K562 (cell line): ENCODE results near the gene CTSW. TPM values are rescaled to one million over a fixed set of nuclear protein-coding genes. Genes with fewer than 3 reads are reported as not detected.

Source experiments
- BACH1 ChIP-seq: fragments of 200-800 bp; sonication (Bioruptor generic); IDR thresholded peaks from 2 replicates; pipeline ENCODE4 v1.6.1; 2016; ENCODE audit warnings: missing genetic modification characterization, missing compliant biosample characterization
- HMGN3 ChIP-seq: IDR thresholded peaks from 2 replicates; pipeline ENCODE4 v1.6.1; 2011; ENCODE audit warnings: borderline replicate concordance, low read depth, mild to moderate bottlenecking, mixed read lengths, low read length; ENCODE audit not compliant: insufficient read length; ENCODE audit errors: extremely low read depth
- HOXB6 ChIP-seq: fragments of 250-450 bp; sonication (Bioruptor Pico); IDR thresholded peaks from 2 replicates; pipeline ENCODE4 v1.5.1; 2022; ENCODE audit warnings: mild to moderate bottlenecking, borderline replicate concordance
- SMAD4 ChIP-seq: fragments of 250-450 bp; sonication (Bioruptor Pico); conservative IDR thresholded peaks from 2 replicates; pipeline ENCODE4 v1.8.0; 2021; ENCODE audit warnings: inconsistent platforms, mild to moderate bottlenecking, moderate library complexity
- TAF1 ChIP-seq: IDR thresholded peaks from 2 replicates; pipeline ENCODE4 v1.6.1; 2011; ENCODE audit warnings: mild to moderate bottlenecking, low read length, moderate library complexity; ENCODE audit not compliant: insufficient read depth, control insufficient read depth, severe bottlenecking; ENCODE audit errors: extremely low read depth
- ZNF212 ChIP-seq: fragments of 450-650 bp; formaldehyde crosslinking; IDR thresholded peaks from 2 replicates; pipeline ENCODE4 v1.4.0; 2020; ENCODE audit warnings: mild to moderate bottlenecking
- ZNF232 ChIP-seq: sonication (generic); formaldehyde crosslinking; IDR thresholded peaks from 2 replicates; pipeline ENCODE4 v1.8.0; 2022; ENCODE audit warnings: mild to moderate bottlenecking, missing genetic modification reagents
- ZNF41 ChIP-seq: fragments of 250-450 bp; sonication (Bioruptor Pico); conservative IDR thresholded peaks from 2 replicates; pipeline ENCODE4 v1.4.0; 2020; ENCODE audit warnings: mild to moderate bottlenecking
- ZNF561 ChIP-seq: fragments of 450-650 bp; formaldehyde crosslinking; conservative IDR thresholded peaks from 2 replicates; pipeline ENCODE4 v1.4.0; 2020; ENCODE audit warnings: mild to moderate bottlenecking, moderate library complexity
- ZNF589 ChIP-seq: fragments of 200-800 bp; sonication (Bioruptor generic); IDR thresholded peaks from 2 replicates; pipeline ENCODE4 v1.6.1; 2016; ENCODE audit warnings: low read depth, missing genetic modification characterization, missing compliant biosample characterization
- polyA plus RNA-seq, 8 experiments: library from polyadenylated mRNA; depleted of rRNA in 4 of 8; stranded (reverse) in 5 of 8; unstranded in 3 of 8; fragments of >200 nt; fragmentation: Nextera tagmentation in 2 of 8; fragmentation: Illumina TruSeq in 1 of 8; extraction: Ambion mirVana in 2 of 8; extraction: Trizol in 1 of 8; gene quantifications; 2 replicates each; pipeline versions ENCODE4 v1.2.1 to v1.2.3, GENCODE V29; 2011 to 2014; ENCODE audit warnings: inconsistent platforms in 1 of 8, missing spikeins in 1 of 8
- total RNA-seq, 7 experiments: library from RNA; depleted of rRNA in 6 of 7; stranded (reverse); fragments of >200 nt in 6 of 7; fragmentation: Illumina TruSeq in 2 of 7; extraction: Trizol in 2 of 7; gene quantifications; 2 replicates each; pipeline versions ENCODE4 v1.2.1 to v1.2.3, GENCODE V29; 2011 to 2021; ENCODE audit warnings: low replicate concordance in 1 of 7
- TF ChIP-seq, protein P1 (sequence below), 2 experiments: fragments of 450-650 bp; IDR thresholded peaks; 2 replicates each; pipeline ENCODE4 v1.6.1; 2016; ENCODE audit warnings: mild to moderate bottlenecking in 2 of 2, borderline replicate concordance in 1 of 2, low read depth in 1 of 2, moderate library complexity in 1 of 2
- TF ChIP-seq, protein P2 (sequence below), 2 experiments: IDR thresholded peaks in 1 of 2; conservative IDR thresholded peaks in 1 of 2; 2 replicates each; pipeline ENCODE4 v1.6.1; 2016; ENCODE audit warnings: low read depth in 2 of 2, mild to moderate bottlenecking in 1 of 2, missing compliant biosample characterization in 1 of 2, missing genetic modification characterization in 1 of 2, moderate library complexity in 1 of 2
- TF ChIP-seq, protein P3 (sequence below): fragments of 200-800 bp; sonication (Bioruptor generic); IDR thresholded peaks from 2 replicates; pipeline ENCODE4 v1.6.1; 2017; ENCODE audit warnings: missing genetic modification characterization, missing compliant biosample characterization

The CTSW gene
- total and polyA plus RNA-seq, 9 of the 15 experiments (the other 6 are each of a cell fraction or from before 2014, with no cell fraction given) = 0.04 TPM; not detected in 8

DNA sequence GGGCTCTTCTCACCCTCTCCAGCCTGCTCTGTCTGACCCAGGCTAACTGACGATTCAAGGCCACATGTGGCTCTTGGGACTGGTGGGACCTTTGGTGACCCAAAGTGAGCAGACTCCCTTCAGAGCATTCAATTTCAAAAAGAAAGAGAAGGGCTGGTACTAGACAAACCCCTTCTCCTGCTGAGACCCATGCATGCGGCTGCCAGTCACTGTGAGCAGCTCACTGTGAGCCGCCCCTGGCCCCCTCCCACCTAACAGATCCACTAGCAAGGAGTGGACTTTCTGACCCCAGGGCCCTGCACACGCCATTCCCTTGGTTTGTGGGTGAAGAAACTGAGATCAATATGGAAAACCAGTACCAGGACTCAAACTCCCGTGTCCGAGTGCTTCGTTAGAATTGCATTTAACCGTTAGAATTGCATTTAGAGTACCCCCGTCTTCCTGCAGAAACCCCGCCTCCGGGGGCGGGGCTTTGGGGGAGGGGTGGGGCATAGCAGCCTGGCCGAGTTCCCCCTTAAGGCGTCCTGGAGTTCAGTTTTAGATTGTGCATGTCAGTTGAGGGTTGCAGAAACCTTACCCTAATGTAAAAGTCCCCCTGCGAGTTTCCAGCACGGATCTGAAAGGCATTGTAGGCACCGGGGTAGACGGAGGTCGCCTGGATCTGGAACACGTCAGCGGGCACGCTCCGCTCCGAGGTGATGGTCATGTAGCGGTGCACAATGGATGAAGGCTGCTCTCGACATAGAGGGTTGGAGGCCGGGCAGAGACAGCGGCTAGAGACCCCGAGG lies 12.2 kb upstream of the CTSW start (continued):
- TF ChIP-seq ZNF589 (CRISPR knock-in tag) = 0 out of 2 replicates have a peak, but pooled peaks have one; percentile 5
- TF ChIP-seq ZNF561 (CRISPR knock-in tag) = no peak
- no peak for TF ChIP-seq ZNF212 (CRISPR knock-in tag)
- no peak for TF ChIP-seq HMGN3
- TF ChIP-seq HOXB6 (CRISPR knock-in tag) = no peak
- no peak for TF ChIP-seq BACH1
- TF ChIP-seq TAF1 = no peak
- TF ChIP-seq, protein P1, sequence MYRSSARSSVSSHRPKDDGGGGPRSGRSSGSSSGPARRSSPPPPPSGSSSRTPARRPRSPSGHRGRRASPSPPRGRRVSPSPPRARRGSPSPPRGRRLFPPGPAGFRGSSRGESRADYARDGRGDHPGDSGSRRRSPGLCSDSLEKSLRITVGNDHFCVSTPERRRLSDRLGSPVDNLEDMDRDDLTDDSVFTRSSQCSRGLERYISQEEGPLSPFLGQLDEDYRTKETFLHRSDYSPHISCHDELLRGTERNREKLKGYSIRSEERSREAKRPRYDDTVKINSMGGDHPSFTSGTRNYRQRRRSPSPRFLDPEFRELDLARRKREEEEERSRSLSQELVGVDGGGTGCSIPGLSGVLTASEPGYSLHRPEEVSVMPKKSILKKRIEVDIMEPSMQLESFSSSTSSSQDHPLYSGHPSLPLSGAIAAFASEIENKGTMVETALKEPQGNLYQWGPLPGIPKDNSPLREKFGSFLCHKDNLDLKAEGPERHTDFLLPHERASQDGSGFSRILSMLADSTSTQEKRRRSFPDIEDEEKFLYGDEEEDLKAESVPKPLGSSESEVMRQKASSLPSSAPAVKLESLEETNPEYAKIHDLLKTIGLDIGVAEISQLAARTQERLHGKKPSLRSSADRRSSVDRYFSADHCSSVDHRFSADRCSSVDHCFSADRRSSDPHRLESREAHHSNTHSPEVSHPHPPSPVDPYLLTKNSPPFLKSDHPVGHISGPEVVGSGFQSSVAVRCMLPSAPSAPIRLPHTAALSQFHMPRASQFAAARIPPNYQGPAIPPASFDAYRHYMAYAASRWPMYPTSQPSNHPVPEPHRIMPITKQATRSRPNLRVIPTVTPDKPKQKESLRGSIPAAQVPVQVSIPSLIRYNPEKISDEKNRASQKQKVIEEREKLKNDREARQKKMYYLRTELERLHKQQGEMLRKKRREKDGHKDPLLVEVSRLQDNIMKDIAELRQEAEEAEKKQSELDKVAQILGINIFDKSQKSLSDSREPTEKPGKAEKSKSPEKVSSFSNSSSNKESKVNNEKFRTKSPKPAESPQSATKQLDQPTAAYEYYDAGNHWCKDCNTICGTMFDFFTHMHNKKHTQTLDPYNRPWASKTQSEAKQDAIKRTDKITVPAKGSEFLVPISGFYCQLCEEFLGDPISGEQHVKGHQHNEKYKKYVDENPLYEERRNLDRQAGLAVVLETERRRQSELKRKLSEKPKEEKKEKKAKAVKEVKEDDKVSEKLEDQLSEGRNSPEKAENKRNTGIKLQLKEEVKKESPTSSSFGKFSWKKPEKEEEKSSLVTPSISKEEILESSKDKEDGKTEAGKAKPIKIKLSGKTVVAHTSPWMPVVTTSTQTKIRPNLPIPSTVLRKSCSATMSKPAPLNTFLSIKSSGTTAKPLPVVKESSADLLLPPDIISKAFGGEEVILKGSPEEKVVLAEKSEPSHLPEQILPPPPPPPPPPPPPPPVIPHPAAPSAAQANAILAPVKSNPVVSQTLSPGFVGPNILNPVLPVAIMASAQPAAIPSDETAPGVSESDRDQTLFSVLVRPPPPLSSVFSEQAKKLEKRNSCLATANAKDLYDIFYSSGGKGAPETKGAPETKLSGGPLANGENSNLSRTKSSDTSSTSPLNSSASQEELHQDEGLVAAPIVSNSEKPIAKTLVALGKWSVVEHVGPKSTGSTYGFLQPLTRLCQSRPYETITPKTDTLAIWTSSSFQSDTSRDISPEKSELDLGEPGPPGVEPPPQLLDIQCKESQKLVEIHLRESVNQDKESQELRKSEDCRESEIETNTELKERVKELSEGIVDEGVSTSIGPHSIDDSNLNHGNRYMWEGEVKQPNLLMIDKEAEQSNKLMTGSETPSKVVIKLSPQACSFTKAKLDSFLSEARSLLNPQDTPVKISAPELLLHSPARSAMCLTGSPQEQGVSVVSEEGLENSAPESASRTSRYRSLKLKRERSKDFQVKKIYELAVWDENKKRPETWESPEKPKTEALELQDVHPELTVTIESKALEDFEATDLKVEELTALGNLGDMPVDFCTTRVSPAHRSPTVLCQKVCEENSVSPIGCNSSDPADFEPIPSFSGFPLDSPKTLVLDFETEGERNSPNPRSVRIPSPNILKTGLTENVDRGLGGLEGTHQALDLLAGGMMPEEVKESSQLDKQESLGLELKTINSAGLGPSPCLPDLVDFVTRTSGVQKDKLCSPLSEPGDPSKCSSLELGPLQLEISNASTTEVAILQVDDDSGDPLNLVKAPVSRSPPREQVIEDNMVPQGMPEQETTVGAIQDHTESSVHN (IDR thresholded peaks at IDR 0.05; ENCODE audit: borderline replicate concordance in 1 of 2, low read depth in 1 of 2) = no peak
- TF ChIP-seq, protein P2, sequence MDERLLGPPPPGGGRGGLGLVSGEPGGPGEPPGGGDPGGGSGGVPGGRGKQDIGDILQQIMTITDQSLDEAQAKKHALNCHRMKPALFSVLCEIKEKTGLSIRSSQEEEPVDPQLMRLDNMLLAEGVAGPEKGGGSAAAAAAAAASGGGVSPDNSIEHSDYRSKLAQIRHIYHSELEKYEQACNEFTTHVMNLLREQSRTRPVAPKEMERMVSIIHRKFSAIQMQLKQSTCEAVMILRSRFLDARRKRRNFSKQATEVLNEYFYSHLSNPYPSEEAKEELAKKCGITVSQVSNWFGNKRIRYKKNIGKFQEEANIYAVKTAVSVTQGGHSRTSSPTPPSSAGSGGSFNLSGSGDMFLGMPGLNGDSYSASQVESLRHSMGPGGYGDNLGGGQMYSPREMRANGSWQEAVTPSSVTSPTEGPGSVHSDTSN (CRISPR knock-in tag; IDR thresholded peaks at IDR 0.05; ENCODE audit: low read depth) = no peak
- TF ChIP-seq, protein P2 (tag; conservative IDR thresholded peaks at IDR 0.05; ENCODE audit: low read depth) = no peak
- TF ChIP-seq SMAD4 = peak; percentile 59
- TF ChIP-seq ZNF232 (CRISPR knock-in tag) = no peak
- no peak for TF ChIP-seq ZNF41
- TF ChIP-seq, protein P3, sequence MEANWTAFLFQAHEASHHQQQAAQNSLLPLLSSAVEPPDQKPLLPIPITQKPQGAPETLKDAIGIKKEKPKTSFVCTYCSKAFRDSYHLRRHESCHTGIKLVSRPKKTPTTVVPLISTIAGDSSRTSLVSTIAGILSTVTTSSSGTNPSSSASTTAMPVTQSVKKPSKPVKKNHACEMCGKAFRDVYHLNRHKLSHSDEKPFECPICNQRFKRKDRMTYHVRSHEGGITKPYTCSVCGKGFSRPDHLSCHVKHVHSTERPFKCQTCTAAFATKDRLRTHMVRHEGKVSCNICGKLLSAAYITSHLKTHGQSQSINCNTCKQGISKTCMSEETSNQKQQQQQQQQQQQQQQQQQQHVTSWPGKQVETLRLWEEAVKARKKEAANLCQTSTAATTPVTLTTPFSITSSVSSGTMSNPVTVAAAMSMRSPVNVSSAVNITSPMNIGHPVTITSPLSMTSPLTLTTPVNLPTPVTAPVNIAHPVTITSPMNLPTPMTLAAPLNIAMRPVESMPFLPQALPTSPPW (CRISPR knock-in tag) = 0 out of 2 replicates have a peak, but pooled peaks have one; percentile 45
